Astrocyte of the cerebellum (primary cell): ENCODE data around the gene IL17RE.

Experiments
- DNase-seq: peaks from one replicate; pipeline ENCODE4 v3.0.0-alpha.2; 2011; ENCODE audit warnings: low read depth
- H3K4me3 ChIP-seq: 2 replicates; pipeline ENCODE4 v1.5.1; 2011; ENCODE audit warnings: mild to moderate bottlenecking, low read depth, low read length, moderate library complexity
- in situ Hi-C: cut with HindIII; loops from 2 replicates; pipeline ENCODE4 v1.10.0; 2017; ENCODE audit warnings: low sequenced_read_pairs
- TF ChIP-seq, protein P1 (sequence below): IDR thresholded peaks from 2 replicates; pipeline ENCODE4 v1.5.1; 2012; ENCODE audit warnings: low read length, low read depth, moderate library complexity, mild to moderate bottlenecking; ENCODE audit errors: missing control alignments

The IL17RE gene

DNA sequence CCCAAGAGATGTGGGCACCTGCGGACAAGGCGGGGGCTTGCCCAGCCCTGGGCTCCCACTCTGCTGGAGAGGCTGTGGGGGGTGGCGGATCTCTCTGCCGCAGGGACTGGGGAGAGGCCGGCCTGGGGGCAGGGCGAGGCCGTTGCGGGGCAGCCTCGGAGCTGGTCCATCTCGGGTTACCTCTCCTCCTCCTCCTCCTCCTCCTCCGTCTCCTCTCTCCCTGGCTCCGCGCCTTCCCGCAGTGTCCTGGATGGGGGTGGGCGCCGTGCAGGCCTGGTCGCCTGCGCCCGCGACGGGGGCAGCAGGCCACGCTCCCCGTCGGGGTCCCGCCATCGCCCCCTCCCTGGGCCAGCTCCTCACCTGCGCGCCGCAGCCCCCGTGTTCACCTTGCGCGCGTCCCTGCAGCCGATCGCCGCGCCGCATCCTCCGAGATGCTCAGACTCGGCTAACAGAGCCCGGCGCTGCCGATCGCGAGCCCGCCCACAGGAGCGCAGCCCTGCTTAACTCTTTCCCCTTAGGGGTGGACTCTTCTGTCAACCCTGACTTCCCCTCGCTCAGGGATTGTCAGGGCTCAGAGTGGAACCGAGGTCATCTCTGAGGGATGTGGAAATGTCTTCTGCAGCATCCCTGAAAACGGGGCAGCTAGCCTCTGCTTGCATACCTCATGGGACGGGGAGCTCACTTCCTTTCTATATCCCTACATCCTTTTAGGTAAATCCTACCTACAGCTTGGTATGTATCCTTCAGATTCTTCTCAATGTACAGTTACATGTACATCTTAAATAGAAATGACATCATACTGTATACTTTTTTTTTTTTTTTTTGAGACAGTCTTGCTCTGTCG is 49.5 kb downstream of the IL17RE start, which contains the start of gene PRRT3:
Gene PRRT3 (minus strand): TSS at position 447 of the 844 bp plus-strand sequence. CDS start 2,293 bp downstream, outside the sequence.
- TF ChIP-seq, protein P1, sequence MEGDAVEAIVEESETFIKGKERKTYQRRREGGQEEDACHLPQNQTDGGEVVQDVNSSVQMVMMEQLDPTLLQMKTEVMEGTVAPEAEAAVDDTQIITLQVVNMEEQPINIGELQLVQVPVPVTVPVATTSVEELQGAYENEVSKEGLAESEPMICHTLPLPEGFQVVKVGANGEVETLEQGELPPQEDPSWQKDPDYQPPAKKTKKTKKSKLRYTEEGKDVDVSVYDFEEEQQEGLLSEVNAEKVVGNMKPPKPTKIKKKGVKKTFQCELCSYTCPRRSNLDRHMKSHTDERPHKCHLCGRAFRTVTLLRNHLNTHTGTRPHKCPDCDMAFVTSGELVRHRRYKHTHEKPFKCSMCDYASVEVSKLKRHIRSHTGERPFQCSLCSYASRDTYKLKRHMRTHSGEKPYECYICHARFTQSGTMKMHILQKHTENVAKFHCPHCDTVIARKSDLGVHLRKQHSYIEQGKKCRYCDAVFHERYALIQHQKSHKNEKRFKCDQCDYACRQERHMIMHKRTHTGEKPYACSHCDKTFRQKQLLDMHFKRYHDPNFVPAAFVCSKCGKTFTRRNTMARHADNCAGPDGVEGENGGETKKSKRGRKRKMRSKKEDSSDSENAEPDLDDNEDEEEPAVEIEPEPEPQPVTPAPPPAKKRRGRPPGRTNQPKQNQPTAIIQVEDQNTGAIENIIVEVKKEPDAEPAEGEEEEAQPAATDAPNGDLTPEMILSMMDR: no peak
- no peak for DNase-seq
- H3K4me3 ChIP-seq: peak within 1 kb of the TSS; percentile 61
- in situ Hi-C loops: no loop called here

DNA sequence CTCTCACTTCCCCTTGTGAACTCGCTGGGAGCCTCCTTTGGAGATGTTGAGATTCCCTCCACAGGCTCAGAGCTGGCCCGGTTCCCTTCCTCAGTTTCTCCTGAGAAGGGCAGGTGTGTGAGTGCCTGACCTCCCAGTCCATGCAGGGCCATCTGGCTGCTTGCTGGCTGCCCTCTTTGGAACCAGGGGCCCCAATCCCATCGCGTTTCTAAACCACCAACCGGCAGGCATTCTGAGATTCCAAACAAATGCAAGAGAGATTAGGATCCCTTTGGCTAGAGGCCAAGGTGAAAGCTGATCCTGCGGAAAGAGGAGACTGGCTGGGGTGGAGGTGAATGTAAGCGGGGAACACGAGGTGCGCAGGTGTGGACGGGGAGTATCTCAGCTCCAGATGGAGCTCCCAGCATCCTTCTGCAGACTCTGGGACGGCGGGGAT is 52.4 kb downstream of the IL17RE start:
- H3K4me3 ChIP-seq: no peak overlapping the region
- TF ChIP-seq, protein P1: no peak
- DNase-seq: no peak
- in situ Hi-C loops: no loop called here

DNA sequence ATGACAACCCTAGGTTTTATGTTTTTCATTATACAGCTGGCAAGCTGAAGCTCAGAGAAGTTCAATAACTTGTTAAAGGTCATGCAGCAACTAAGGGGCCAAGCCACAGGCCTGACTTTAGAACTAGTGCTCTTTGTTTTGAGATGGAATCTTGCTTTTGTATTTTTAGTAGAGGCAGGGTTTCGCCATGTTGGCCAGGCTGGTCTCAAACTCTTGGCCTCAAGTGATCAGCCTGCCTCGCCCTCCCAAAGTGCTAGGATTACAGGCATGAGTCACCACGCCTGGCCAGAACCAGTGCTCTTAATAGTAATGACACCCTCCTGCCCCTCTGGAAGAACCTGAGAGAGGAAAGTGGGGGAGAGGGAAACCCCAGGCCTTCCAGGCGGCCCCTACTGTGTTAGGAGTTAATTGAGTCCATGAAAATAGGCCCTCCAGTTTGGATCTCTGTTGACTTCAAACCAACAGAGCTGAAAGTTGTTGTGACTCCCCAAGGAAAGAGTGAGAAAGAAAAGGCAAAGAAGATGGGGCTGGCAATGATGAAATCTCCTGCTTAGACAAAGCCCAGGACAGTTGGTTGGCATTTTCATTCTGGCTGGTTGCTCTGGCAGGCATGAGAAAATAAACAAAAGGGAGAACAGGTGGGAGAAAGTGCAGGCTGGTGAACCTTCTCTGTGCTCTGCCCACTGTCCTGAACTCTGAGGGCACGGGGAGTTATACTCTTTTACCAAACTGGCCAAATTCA is 53.1 kb downstream of the IL17RE start:
- TF ChIP-seq, protein P1: no peak
- in situ Hi-C loops: no loop called here
- H3K4me3 ChIP-seq: no peak overlapping the region

DNA sequence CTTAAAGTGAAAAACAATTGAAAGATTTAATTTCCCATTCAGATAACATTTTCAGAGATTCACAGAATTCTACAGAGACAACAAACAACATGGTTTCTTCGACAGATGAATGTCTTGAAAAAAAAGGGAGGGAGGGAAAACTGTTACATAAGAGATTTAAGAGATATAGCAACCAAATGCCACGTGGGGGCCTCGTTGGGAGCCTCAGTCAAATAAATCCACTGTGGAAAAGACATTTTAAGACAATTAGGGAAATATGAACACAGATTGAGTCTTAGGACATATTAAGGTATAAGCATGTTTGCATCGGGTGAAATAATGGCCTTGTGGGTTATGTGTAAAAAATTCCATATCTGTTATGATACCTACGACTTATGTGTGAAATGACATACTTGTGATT is 54.6 kb downstream of the IL17RE start:
- no peak overlapping the region for H3K4me3 ChIP-seq
- TF ChIP-seq, protein P1: no peak
- in situ Hi-C loops: no loop called here
- no peak for DNase-seq

More for the DNA sequence above, 53.1 kb downstream of the IL17RE start:
- DNase-seq: no peak

DNA sequence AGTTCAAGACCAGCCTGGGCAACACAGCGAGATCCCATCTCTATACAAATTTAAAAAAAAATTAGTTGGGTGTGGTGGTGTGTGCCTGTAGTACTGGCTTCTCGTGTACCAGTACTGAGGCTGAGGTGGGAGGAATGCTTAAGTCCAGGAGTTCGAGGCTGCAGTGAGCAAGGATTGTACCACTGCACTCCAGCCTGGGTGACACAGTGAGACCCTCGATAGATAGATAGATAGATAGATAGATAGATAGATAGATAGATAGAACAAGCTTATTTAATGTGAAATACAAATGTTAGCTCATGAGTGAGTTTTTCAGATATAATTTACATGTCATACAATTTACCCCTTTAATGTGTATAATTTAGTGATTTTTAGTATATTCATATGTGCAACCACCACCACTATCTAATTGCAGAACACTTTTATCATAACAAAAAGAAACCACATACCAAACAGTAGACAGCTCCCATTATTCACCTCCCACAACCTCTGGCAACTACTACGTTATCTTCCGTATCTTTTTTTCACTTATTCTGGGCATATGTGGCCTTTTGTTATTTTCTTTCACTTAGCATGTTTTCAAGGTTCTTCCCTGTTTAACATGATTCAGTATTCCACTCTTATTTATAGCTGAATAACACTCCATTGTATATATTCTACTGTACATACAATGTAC is 62.7 kb downstream of the IL17RE start:
- TF ChIP-seq, protein P1: no peak
- no peak for DNase-seq
- H3K4me3 ChIP-seq: no peak overlapping the region
- in situ Hi-C loops: no loop called here
